Cardiac muscle cell (in vitro differentiated cells and primary cell): ENCODE data around the gene HLA-A. TPM values are rescaled to one million over a fixed set of nuclear protein-coding genes. Genes with fewer than 3 reads are reported as not detected.

Source experiments
- DNase-seq, 2 donors: peaks; one replicate each; pipeline versions ENCODE4 v3.0.0 to v3.0.0-alpha.2; 2010 to 2017; ENCODE audit warnings: low read depth in 1 of 2, low spot score in 1 of 2
- H3K27ac ChIP-seq: fragments of 200-600 bp; sonication (generic); 2 replicates; pipeline ENCODE4 v1.5.1; 2016
- H3K27me3 ChIP-seq: fragments of 200-600 bp; sonication (generic); 2 replicates; pipeline ENCODE4 v1.6.0; 2016; ENCODE audit warnings: control low read depth
- H3K36me3 ChIP-seq: fragments of 200-600 bp; sonication (generic); 2 replicates; pipeline ENCODE4 v1.5.1; 2016; ENCODE audit warnings: control low read depth
- H3K4me1 ChIP-seq: fragments of 200-600 bp; sonication (generic); 2 replicates; pipeline ENCODE4 v1.8.1; 2017; ENCODE audit warnings: low read depth, mild to moderate bottlenecking, mixed run types
- H3K4me3 ChIP-seq: fragments of 200-600 bp; sonication (generic); 2 replicates; pipeline ENCODE4 v1.5.1; 2016; ENCODE audit warnings: mild to moderate bottlenecking
- H3K9me3 ChIP-seq: fragments of 200-600 bp; sonication (generic); 2 replicates; pipeline ENCODE4 v1.5.1; 2017; ENCODE audit warnings: low read depth, mild to moderate bottlenecking, control low read depth
- polyA plus RNA-seq: library from polyadenylated mRNA; unstranded; fragments of >200 nt; fragmentation: Nextera tagmentation; extraction: Ambion mirVana; gene quantifications from 2 replicates; pipeline ENCODE4 v1.2.1, GENCODE V29; 2016
- total RNA-seq: library from RNA; depleted of rRNA; stranded (reverse); fragments of >200 nt; gene quantifications from 2 replicates; pipeline ENCODE4 v1.2.3, GENCODE V29; 2016
- TF ChIP-seq, protein P1 (sequence below): IDR thresholded peaks from 2 replicates; pipeline ENCODE4 v1.5.1; 2012; ENCODE audit warnings: low read depth, mild to moderate bottlenecking, low read length

The HLA-A gene
- total and polyA plus RNA-seq, 2 experiments from 2014 or later = 119 to 177 TPM

- TF ChIP-seq, protein P1, sequence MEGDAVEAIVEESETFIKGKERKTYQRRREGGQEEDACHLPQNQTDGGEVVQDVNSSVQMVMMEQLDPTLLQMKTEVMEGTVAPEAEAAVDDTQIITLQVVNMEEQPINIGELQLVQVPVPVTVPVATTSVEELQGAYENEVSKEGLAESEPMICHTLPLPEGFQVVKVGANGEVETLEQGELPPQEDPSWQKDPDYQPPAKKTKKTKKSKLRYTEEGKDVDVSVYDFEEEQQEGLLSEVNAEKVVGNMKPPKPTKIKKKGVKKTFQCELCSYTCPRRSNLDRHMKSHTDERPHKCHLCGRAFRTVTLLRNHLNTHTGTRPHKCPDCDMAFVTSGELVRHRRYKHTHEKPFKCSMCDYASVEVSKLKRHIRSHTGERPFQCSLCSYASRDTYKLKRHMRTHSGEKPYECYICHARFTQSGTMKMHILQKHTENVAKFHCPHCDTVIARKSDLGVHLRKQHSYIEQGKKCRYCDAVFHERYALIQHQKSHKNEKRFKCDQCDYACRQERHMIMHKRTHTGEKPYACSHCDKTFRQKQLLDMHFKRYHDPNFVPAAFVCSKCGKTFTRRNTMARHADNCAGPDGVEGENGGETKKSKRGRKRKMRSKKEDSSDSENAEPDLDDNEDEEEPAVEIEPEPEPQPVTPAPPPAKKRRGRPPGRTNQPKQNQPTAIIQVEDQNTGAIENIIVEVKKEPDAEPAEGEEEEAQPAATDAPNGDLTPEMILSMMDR = no peak
- DNase-seq = no peak
- no peaks in the 10 kb centered on the region for H3K4me1 ChIP-seq
- no peaks in the 10 kb centered on the region for H3K9me3 ChIP-seq
- H3K4me3 ChIP-seq = no peak overlapping the region
- no peaks in the 10 kb centered on the region for H3K36me3 ChIP-seq
- H3K27me3 ChIP-seq = peaks cover 2% of the 10 kb centered on the region
- H3K27ac ChIP-seq = no peak overlapping the region
Measured at GRCh38 chr6:29908341-29908662, 34.0 kb upstream of the HLA-A start.

DNA sequence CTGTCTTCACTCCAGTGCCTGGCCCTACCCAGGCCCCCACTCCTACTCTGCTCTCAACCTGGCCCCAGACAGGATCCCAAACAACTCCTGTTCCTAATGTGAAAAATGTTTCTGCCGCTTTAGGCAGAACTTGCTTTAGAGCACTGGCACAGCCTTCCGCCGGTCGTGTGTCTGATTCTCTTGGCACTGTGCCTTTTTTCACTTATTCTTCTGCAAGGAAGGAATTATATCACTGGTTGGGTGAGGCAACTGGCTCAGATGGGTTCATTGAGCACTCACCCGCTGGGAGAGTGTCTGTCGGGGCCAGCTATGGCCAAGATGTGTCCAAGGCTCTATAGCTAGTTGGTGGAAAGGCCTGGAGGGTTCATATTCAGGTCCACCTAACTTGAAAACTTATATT is 33.6 kb upstream of the HLA-A start:
- DNase-seq = no peak
- no peaks in the 10 kb centered on the region for H3K4me1 ChIP-seq
- TF ChIP-seq, protein P1 = no peak

GRCh38 chr6:29909985-29910384 is 32.3 kb upstream of the HLA-A start:
- Histone ChIP-seq H3K9me3 (no peaks in the 10 kb centered on the region), H3K27me3 (no peaks in the 10 kb centered on the region), H3K27ac (no peak overlapping the region), H3K4me1 (no peaks in the 10 kb centered on the region), H3K36me3 (no peaks in the 10 kb centered on the region), H3K4me3 (no peak overlapping the region)
- TF ChIP-seq, protein P1 = no peak
- DNase-seq = no peak

More for the DNA sequence above, 33.6 kb upstream of the HLA-A start:
- H3K9me3 ChIP-seq = no peaks in the 10 kb centered on the region
- peaks cover 2% of the 10 kb centered on the region for H3K27me3 ChIP-seq
- no peak overlapping the region for H3K27ac ChIP-seq
- H3K4me3 ChIP-seq = no peak overlapping the region
- H3K36me3 ChIP-seq = no peaks in the 10 kb centered on the region

DNA sequence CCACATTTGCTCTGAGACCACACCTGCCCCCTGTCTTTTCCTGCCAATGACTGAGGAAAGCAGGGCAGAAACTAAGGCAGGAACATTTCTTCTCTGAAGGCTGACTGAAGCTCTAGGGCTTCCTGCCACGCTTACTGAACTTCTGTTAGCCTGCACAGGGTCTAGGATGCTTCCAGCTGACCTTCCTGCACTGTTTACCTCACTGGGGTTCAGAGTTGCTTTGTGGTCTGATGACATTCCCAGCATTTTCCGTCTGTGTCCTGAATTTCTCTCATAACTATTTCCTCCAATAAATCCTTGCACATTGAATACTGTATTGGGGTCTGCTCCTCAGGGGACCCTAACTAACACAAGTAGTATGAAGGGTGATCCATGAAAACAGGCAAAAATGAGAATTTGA is 29.5 kb upstream of the HLA-A start:
- H3K4me1 ChIP-seq = no peaks in the 10 kb centered on the region
- TF ChIP-seq, protein P1 = no peak
- H3K27ac ChIP-seq = no peak overlapping the region
- H3K4me3 ChIP-seq = no peak overlapping the region
- DNase-seq = no peak
- H3K9me3 ChIP-seq = no peaks in the 10 kb centered on the region
- H3K36me3 ChIP-seq = no peaks in the 10 kb centered on the region
- H3K27me3 ChIP-seq = no peaks in the 10 kb centered on the region

DNA sequence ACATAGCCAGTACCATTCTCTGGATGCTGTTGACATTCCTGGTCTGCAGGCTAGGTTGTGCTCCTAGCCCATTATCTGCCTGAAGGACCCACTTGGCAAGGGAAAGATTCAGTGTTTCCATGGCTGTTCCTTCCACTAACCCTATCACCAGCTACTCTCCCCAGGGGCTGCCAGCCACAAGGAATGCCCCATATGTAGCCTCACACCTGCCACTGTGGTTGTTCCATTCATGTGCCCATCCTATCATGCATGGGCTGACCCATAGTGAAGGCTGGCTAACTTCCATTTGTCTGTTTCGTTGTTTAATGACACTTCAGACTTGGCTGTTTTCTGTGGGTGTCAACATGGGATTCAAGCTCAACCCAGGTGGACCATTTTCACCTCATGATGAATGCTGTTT is 25.6 kb upstream of the HLA-A start:
- TF ChIP-seq, protein P1 = no peak
- Histone ChIP-seq H3K4me3 (no peak overlapping the region), H3K4me1 (no peaks in the 10 kb centered on the region), H3K27ac (no peak overlapping the region), H3K27me3 (no peaks in the 10 kb centered on the region), H3K36me3 (no peaks in the 10 kb centered on the region), H3K9me3 (no peaks in the 10 kb centered on the region)
- no peak for DNase-seq

GRCh38 chr6:29917857-29918256 is 24.5 kb upstream of the HLA-A start:
- TF ChIP-seq, protein P1 = no peak
- no peak overlapping the region for H3K4me3 ChIP-seq

More at GRCh38 chr6:29917857-29918256, 24.5 kb upstream of the HLA-A start:
- Histone ChIP-seq H3K27ac (no peak overlapping the region), H3K9me3 (no peaks in the 10 kb centered on the region), H3K27me3 (no peaks in the 10 kb centered on the region), H3K36me3 (no peaks in the 10 kb centered on the region), H3K4me1 (no peaks in the 10 kb centered on the region)
- no peak for DNase-seq
